Measurements from ENCODE around the gene PACC1.

DNA sequence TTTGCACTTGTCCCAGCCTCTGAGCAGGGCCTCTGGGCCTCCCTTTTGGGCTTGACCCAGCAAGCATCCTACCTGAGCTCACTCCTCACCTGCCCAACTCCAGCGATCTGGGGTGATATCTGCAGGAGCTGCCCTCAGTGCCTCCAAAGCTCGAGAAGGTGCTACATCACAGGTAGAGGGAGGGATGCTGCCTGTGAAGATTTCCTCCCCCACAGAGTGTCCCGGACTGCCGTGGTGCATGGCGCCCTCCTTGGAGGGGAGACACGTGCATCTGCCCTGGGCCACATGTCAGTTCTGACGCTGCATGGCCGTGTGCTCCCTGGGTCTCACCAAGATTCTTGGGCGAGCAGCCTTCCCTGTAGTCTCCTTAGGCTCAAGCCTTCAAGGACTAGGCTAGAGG, 45.7 kb upstream of the PACC1 start:
- TF ChIP-seq, protein P1, sequence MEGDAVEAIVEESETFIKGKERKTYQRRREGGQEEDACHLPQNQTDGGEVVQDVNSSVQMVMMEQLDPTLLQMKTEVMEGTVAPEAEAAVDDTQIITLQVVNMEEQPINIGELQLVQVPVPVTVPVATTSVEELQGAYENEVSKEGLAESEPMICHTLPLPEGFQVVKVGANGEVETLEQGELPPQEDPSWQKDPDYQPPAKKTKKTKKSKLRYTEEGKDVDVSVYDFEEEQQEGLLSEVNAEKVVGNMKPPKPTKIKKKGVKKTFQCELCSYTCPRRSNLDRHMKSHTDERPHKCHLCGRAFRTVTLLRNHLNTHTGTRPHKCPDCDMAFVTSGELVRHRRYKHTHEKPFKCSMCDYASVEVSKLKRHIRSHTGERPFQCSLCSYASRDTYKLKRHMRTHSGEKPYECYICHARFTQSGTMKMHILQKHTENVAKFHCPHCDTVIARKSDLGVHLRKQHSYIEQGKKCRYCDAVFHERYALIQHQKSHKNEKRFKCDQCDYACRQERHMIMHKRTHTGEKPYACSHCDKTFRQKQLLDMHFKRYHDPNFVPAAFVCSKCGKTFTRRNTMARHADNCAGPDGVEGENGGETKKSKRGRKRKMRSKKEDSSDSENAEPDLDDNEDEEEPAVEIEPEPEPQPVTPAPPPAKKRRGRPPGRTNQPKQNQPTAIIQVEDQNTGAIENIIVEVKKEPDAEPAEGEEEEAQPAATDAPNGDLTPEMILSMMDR (IDR thresholded peaks at IDR 0.05 in 4 of 5, conservative IDR thresholded peaks at IDR 0.05 in 1 of 5), result no peak
- no peak for TF ChIP-seq POLR2A (IDR thresholded peaks at IDR 0.05)
